Neural progenitor cell (in vitro differentiated cells): ENCODE measurements around the gene RIMBP3C.

Source experiments
- EZH2 ChIP-seq: fragments of 200-600 bp; sonication (generic); IDR thresholded peaks from 2 replicates; pipeline ENCODE4 v1.6.1; 2017; ENCODE audit warnings: antibody characterized with exemption, mild to moderate bottlenecking, moderate library complexity
- EZH2phosphoT487 ChIP-seq: fragments of 200-600 bp; sonication (generic); IDR thresholded peaks from 2 replicates; pipeline ENCODE4 v1.6.1; 2017; ENCODE audit warnings: antibody characterized with exemption
- TF ChIP-seq, protein P1 (sequence below): fragments of 200-600 bp; sonication (generic); IDR thresholded peaks from 2 replicates; pipeline ENCODE4 v1.5.1; 2017; ENCODE audit warnings: antibody characterized with exemption, mild to moderate bottlenecking

DNA sequence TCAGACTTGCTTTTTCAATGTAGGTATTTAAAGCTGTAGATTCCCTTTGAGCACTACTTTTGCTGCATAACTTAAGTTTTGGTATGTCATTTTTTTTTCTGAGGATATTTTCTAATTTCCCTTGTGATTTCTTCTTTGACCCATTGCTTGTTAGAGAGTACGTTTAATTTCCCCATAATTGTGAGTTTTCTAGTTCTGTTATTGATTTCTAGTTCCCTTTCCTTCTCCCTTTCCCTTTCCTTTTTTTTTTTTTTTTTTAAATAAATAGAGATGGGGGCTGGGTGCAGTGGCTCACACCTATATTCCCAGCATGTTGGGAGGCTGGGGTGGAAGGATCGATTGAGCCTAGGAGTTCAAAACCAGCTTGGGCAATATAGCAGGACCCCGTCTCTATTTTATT is 47.0 kb upstream of the RIMBP3C start:
- TF ChIP-seq, protein P1, sequence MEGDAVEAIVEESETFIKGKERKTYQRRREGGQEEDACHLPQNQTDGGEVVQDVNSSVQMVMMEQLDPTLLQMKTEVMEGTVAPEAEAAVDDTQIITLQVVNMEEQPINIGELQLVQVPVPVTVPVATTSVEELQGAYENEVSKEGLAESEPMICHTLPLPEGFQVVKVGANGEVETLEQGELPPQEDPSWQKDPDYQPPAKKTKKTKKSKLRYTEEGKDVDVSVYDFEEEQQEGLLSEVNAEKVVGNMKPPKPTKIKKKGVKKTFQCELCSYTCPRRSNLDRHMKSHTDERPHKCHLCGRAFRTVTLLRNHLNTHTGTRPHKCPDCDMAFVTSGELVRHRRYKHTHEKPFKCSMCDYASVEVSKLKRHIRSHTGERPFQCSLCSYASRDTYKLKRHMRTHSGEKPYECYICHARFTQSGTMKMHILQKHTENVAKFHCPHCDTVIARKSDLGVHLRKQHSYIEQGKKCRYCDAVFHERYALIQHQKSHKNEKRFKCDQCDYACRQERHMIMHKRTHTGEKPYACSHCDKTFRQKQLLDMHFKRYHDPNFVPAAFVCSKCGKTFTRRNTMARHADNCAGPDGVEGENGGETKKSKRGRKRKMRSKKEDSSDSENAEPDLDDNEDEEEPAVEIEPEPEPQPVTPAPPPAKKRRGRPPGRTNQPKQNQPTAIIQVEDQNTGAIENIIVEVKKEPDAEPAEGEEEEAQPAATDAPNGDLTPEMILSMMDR = no peak
- TF ChIP-seq EZH2 = no peak
- TF ChIP-seq EZH2phosphoT487 = no peak
